ENCODE results near the gene IGSF11. TPM values are rescaled to one million over a fixed set of nuclear protein-coding genes. Genes with fewer than 3 reads are reported as not detected.

Gene IGSF11
- total and polyA plus RNA-seq, 2 donors (not counting 1 experiment from before 2014, with no cell fraction given) = not detected

DNA sequence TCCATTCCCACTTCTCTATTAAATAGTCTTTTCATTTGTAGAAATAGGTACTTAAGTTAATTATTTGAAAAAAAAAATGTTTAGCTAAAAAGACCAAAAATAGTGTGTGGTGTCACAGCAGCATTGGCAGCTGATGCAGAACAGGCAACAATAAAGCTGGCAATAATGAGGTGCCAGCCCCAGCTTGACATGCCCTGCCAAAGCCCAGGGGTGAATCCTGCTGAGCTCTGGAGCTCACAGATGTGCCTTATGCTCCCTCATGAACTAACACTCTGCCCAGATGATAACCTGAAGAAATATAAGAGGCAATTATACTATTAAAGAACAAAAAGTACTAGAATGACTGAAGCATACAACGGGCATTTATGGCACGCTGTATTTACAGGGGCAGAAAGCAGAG is 63.8 kb downstream of the IGSF11 start:
- ChIA-PET POLR2A (no interaction called here), CTCF (no interaction called here)
- TF ChIP-seq EZH2 (IDR thresholded peaks at IDR 0.05; ENCODE audit: borderline replicate concordance, insufficient read depth, low read depth, low read length, poor library complexity, severe bottlenecking) = no peak
- TF ChIP-seq CTCF (IDR thresholded peaks at IDR 0.05) = no peak
- Histone ChIP-seq H3K36me3 (replicated peaks in 1 of 2; ENCODE audit: control extremely low read depth in 1 of 2, control insufficient read depth in 1 of 2, extremely low read depth in 1 of 2, insufficient read depth in 2 of 2, low read length in 1 of 2) (no peaks in the 10 kb centered on the region), H3K4me3 (ENCODE audit: control extremely low read depth in 1 of 5, extremely low read depth in 1 of 5, insufficient read depth in 1 of 5, low read depth in 2 of 5, low read length in 4 of 5) (no peak overlapping the region), H3K27ac (ENCODE audit: low read length in 2 of 2) (no peak overlapping the region), H3K4me1 (ENCODE audit: control insufficient read depth in 2 of 2, insufficient read depth in 2 of 2, low read length in 2 of 2) (no peaks in the 10 kb centered on the region), H3K9ac (ENCODE audit: low read length) (no peak overlapping the region), H4K20me1 (ENCODE audit: control insufficient read depth, insufficient read depth, low read length, poor library complexity, severe bottlenecking) (no peaks in the 10 kb centered on the region), H3K79me2 (ENCODE audit: control insufficient read depth, insufficient read depth, low read length) (no peaks in the 10 kb centered on the region), H3K4me2 (replicated peaks; ENCODE audit: low read depth, low read length, poor library complexity, severe bottlenecking) (no peak overlapping the region), H3K27me3 (replicated peaks in 1 of 4; ENCODE audit: control extremely low read depth in 1 of 4, control insufficient read depth in 3 of 4, insufficient read depth in 4 of 4, low read length in 3 of 4) (no peaks in the 10 kb centered on the region), H3K9me3 (ENCODE audit: control extremely low read depth in 1 of 3, control insufficient read depth in 2 of 3, insufficient read depth in 1 of 3, low read length in 2 of 3) (no peaks in the 10 kb centered on the region), H2AFZ (ENCODE audit: insufficient read depth, low read depth, low read length, poor library complexity, severe bottlenecking) (no peak overlapping the region)
- Mint-ChIP-seq H3K9me3 (ENCODE audit: insufficient read depth) (no peaks in the 10 kb centered on the region), H3K27ac (no peak overlapping the region), H3K4me3 (no peak overlapping the region), H3K4me1 (no peaks in the 10 kb centered on the region), H3K27me3 (peaks cover 4% of the 10 kb centered on the region)
- no CpG with 5 or more reads among the region's 2 CpGs for WGBS (ENCODE audit: insufficient coverage)
- no peak for DNase-seq
- no peak for ATAC-seq (ENCODE audit: low read depth)
- intact Hi-C loops (cut with micrococcal nuclease) = no loop called here

GRCh38 chr3:118968640-118969039 is 66.0 kb downstream of the IGSF11 start:
- H3K9me3 ChIP-seq (ENCODE audit: control extremely low read depth in 1 of 3, control insufficient read depth in 2 of 3, insufficient read depth in 1 of 3, low read length in 2 of 3) = no peaks in the 10 kb centered on the region
- Mint-ChIP-seq H3K4me1 (no peaks in the 10 kb centered on the region), H3K27me3 (peaks cover 4% of the 10 kb centered on the region), H3K27ac (no peak overlapping the region), H3K4me3 (no peak overlapping the region), H3K9me3 (ENCODE audit: insufficient read depth) (no peaks in the 10 kb centered on the region)
- ATAC-seq (ENCODE audit: low read depth) (no peak), DNase-seq (no peak)
- no peak overlapping the region for H2AFZ ChIP-seq (ENCODE audit: insufficient read depth, low read depth, low read length, poor library complexity, severe bottlenecking)
- no peak overlapping the region for H3K4me2 ChIP-seq (replicated peaks; ENCODE audit: low read depth, low read length, poor library complexity, severe bottlenecking)
- no peaks in the 10 kb centered on the region for H3K79me2 ChIP-seq (ENCODE audit: control insufficient read depth, insufficient read depth, low read length)
- TF ChIP-seq CTCF (IDR thresholded peaks at IDR 0.05) (no peak), EZH2 (IDR thresholded peaks at IDR 0.05; ENCODE audit: borderline replicate concordance, insufficient read depth, low read depth, low read length, poor library complexity, severe bottlenecking) (no peak)
- no CpG with 5 or more reads among the region's 2 CpGs for WGBS (ENCODE audit: insufficient coverage)
- no peak overlapping the region for H3K9ac ChIP-seq (ENCODE audit: low read length)
- no peak overlapping the region for H3K27ac ChIP-seq (ENCODE audit: low read length in 2 of 2)
- H3K4me1 ChIP-seq (ENCODE audit: control insufficient read depth in 2 of 2, insufficient read depth in 2 of 2, low read length in 2 of 2) = no peaks in the 10 kb centered on the region
- intact Hi-C loops (cut with micrococcal nuclease) = no loop called here
- H4K20me1 ChIP-seq (ENCODE audit: control insufficient read depth, insufficient read depth, low read length, poor library complexity, severe bottlenecking) = no peaks in the 10 kb centered on the region
- no peak overlapping the region for H3K4me3 ChIP-seq (ENCODE audit: control extremely low read depth in 1 of 5, extremely low read depth in 1 of 5, insufficient read depth in 1 of 5, low read depth in 2 of 5, low read length in 4 of 5)
- CTCF ChIA-PET = no interaction called here
- POLR2A ChIA-PET = no interaction called here
- H3K27me3 ChIP-seq (replicated peaks in 1 of 4; ENCODE audit: control extremely low read depth in 1 of 4, control insufficient read depth in 3 of 4, insufficient read depth in 4 of 4, low read length in 3 of 4) = no peaks in the 10 kb centered on the region
- H3K36me3 ChIP-seq (replicated peaks in 1 of 2; ENCODE audit: control extremely low read depth in 1 of 2, control insufficient read depth in 1 of 2, extremely low read depth in 1 of 2, insufficient read depth in 2 of 2, low read length in 1 of 2) = no peaks in the 10 kb centered on the region
